B cell (primary cell): Measurements from ENCODE around the gene CLIP1.

Source experiments
- CTCF ChIP-seq: fragments of 200-600 bp; IDR thresholded peaks from one replicate; pipeline ENCODE4 v1.8.0; 2022; ENCODE audit warnings: antibody characterized with exemption, mild to moderate bottlenecking
- EZH2 ChIP-seq: IDR thresholded peaks from 2 replicates; pipeline ENCODE4 v1.6.1; 2012; ENCODE audit warnings: borderline replicate concordance, low read depth, mild to moderate bottlenecking, moderate library complexity, low read length; ENCODE audit not compliant: insufficient read depth, poor library complexity, severe bottlenecking

DNA sequence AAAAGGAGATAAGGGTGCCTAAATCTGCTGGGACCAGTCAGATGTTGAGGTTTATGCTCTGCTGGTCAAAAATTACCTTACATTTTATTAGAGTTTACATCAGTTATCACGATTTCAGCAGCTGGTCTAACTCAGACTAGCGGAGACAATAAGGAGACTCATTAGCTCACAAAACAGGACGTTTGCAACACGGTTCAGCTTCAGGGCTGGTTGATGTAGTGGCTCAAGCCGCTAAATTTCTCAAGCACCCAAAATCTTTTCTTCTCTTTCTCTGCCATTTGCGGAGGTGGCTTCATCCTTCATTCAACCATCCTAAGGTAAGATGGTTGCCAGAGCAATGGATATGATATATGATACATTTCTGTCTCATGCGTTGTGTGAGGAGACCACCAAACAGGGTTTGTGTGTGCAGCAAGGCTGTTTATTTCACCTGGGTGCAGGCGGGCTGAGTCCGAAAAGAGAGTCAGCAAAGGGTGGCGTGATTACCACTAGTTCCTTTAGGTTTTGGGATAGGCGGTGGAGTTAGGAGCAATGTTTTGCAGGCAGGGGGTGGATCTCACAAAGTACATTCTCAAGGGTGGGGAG is 30.3 kb upstream of the CLIP1 start:
- TF ChIP-seq CTCF: no peak
- TF ChIP-seq EZH2: no peak
